Ascending aorta (tissue), 2 donors: ENCODE data around the gene EIF4H. TPM values are rescaled to one million over a fixed set of nuclear protein-coding genes. Genes with fewer than 3 reads are reported as not detected.
"Not testable (repeated sequence)": the region's sequence is repeated elsewhere in the genome, so short reads cannot be mapped to it uniquely, and the experiment has no call there.

Experiments used
- DNase-seq, 2 donors: peaks; one replicate each; pipeline ENCODE4 v3.0.0-alpha.2; 2019; ENCODE audit warnings: low spot score in 2 of 2
- H3K27ac ChIP-seq, 2 donors: fragments of 200-600 bp; sonication (generic); one replicate each; pipeline ENCODE4 v1.5.1; 2016 to 2017; ENCODE audit warnings: mild to moderate bottlenecking in 1 of 2
- H3K27me3 ChIP-seq: fragments of 200-600 bp; sonication (generic); one replicate; pipeline ENCODE4 v1.5.1; 2017
- H3K36me3 ChIP-seq, 2 donors: fragments of 200-600 bp; sonication (generic); one replicate each; pipeline ENCODE4 v1.5.1; 2016
- H3K4me1 ChIP-seq, 2 donors: fragments of 200-600 bp; sonication (generic); one replicate each; pipeline ENCODE4 v1.5.1; 2016 to 2017; ENCODE audit warnings: mild to moderate bottlenecking in 1 of 2
- H3K4me3 ChIP-seq, 2 donors: fragments of 200-600 bp; sonication (generic); one replicate each; pipeline ENCODE4 v1.5.1; 2016 to 2017; ENCODE audit warnings: mild to moderate bottlenecking in 1 of 2
- H3K9me3 ChIP-seq, 2 donors: fragments of 200-600 bp; sonication (generic); one replicate each; pipeline ENCODE4 v1.5.1; 2016
- CTCF ChIP-seq, 3 experiments: fragments of 200-600 bp in 2 of 3; fragments of 450-650 bp in 1 of 3; sonication (generic) in 2 of 3; IDR thresholded peaks; one replicate each; pipeline ENCODE4 v1.5.1; 2016 to 2019; ENCODE audit warnings: antibody characterized with exemption in 3 of 3, mild to moderate bottlenecking in 1 of 3, moderate library complexity in 1 of 3
- intact Hi-C: fragments of 100-400 bp; cut with DNase I; formaldehyde crosslinking; loops from one replicate; pipeline ENCODE4 v1.15.1; 2023
- total RNA-seq: library from RNA; depleted of rRNA; stranded (reverse); fragments of >200 nt; gene quantifications from one replicate; pipeline ENCODE4 v1.1.0, GENCODE V29; 2016

Gene EIF4H
- total RNA-seq, 1 donor from 2014 or later: 150 TPM

- H3K27me3 ChIP-seq: no peaks in the 10 kb centered on the region
- no peak for DNase-seq
- intact Hi-C loops: no loop called here
- H3K9me3 ChIP-seq: no peaks in the 10 kb centered on the region
- no peaks in the 10 kb centered on the region for H3K36me3 ChIP-seq
- no peak overlapping the region for H3K27ac ChIP-seq
- no peaks in the 10 kb centered on the region for H3K4me1 ChIP-seq
- H3K4me3 ChIP-seq: no peak overlapping the region
- TF ChIP-seq CTCF (IDR thresholded peaks at IDR 0.05): no peak
These were observed 8.1 kb upstream of the EIF4H start for GRCh38 chr7:74165867-74166593.

GRCh38 chr7:74167324-74167723 lies 6.8 kb upstream of the EIF4H start:
- H3K4me3 ChIP-seq, H3K9me3 ChIP-seq, H3K27ac ChIP-seq, H3K4me1 ChIP-seq, H3K36me3 ChIP-seq, DNase-seq, intact Hi-C loops, H3K27me3 ChIP-seq: not testable (repeated sequence)

DNA sequence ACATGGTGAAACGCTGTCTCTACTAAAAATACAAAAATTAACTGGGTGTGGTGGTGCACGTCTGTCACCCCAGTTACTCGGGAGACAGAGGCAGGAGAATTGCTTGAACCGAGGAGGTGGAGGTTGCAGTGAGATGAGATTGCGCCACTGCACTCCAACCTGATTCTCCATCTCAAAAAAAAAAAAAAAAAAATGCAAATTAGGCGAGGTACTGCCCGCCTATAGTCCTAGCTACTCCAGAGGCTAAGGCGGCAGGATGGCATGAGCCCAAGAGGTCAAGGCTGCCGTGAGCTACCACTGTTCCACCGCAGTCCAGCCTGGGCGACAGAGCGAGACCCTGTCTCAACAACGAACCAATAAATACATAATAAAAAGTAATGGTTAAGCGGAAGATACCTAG lies 1.1 kb upstream of the EIF4H start:
- no peak for TF ChIP-seq CTCF (IDR thresholded peaks at IDR 0.05)
- peaks cover 17 to 37% of the 10 kb centered on the region in 2 donors for H3K4me1 ChIP-seq
- peak overlapping the region in 1 of 2 donors; percentile 70 for H3K4me3 ChIP-seq
- peak overlapping the region in 1 of 2 donors; percentile 87 for H3K27ac ChIP-seq
- no peaks in the 10 kb centered on the region for H3K9me3 ChIP-seq
- intact Hi-C loops: no loop called here
- DNase-seq: no peak
- no peaks in the 10 kb centered on the region for H3K27me3 ChIP-seq
- H3K36me3 ChIP-seq: peaks cover 0 to 14% of the 10 kb centered on the region in 2 donors

- intact Hi-C loops: no loop called here
- TF ChIP-seq CTCF (IDR thresholded peaks at IDR 0.05): no peak
These were observed 678 bp upstream of the EIF4H start for GRCh38 chr7:74173491-74173865.

GRCh38 chr7:74174606-74175082 lies 488 bp downstream of the EIF4H start:
- Histone ChIP-seq H3K9me3 (no peaks in the 10 kb centered on the region), H3K36me3 (peaks cover 0 to 18% of the 10 kb centered on the region in 2 donors), H3K4me1 (peaks cover 17 to 46% of the 10 kb centered on the region in 2 donors), H3K4me3 (peak overlapping the region; percentile 70 to 99), H3K27ac (peak overlapping the region; percentile 87 to 90), H3K27me3 (no peaks in the 10 kb centered on the region)
- intact Hi-C loops: loop anchor here (2.0 kb wide), 2 partner anchors 90 to 106 kb away; no protein-coding TSS in a partner anchor
- TF ChIP-seq CTCF (IDR thresholded peaks at IDR 0.05): no peak
- peak in 1 of 2 donors; percentile 68 for DNase-seq

More at GRCh38 chr7:74173491-74173865, 678 bp upstream of the EIF4H start:
- peaks cover 17 to 42% of the 10 kb centered on the region in 2 donors for H3K4me1 ChIP-seq
- H3K9me3 ChIP-seq: no peaks in the 10 kb centered on the region
- peaks cover 0 to 14% of the 10 kb centered on the region in 2 donors for H3K36me3 ChIP-seq
- peak overlapping the region; percentile 70 to 99 for H3K4me3 ChIP-seq
- peak overlapping the region; percentile 87 to 90 for H3K27ac ChIP-seq
- no peaks in the 10 kb centered on the region for H3K27me3 ChIP-seq
- no peak for DNase-seq

DNA sequence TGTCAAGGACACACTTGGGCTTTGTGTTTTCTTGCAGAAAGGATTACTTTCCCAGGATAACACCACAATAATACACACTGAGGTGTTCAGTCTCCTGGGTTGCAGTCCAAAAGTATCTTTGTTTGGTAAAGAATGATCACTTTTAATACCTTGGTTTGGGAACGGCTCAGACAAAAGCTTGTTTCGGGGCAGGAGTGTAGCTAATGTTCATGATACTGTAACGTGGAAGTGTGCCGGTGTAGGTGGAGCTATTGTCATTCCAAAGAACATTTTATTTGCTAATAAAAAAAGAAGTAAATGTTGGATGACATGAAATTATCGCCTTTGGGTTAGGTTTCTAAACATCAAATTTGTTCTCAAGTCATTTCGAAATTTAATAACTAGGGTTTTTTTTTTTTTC lies 1.2 kb downstream of the EIF4H start:
- Histone ChIP-seq H3K4me3 (peak overlapping the region; percentile 70 to 99), H3K36me3 (peaks cover 3 to 18% of the 10 kb centered on the region in 2 donors), H3K27ac (no peak overlapping the region), H3K4me1 (peaks cover 17 to 50% of the 10 kb centered on the region in 2 donors), H3K9me3 (no peaks in the 10 kb centered on the region), H3K27me3 (no peaks in the 10 kb centered on the region)
- DNase-seq: no peak
- intact Hi-C loops: loop anchor here (2.0 kb wide), 2 partner anchors 91 to 107 kb away; no protein-coding TSS in a partner anchor
- TF ChIP-seq CTCF (IDR thresholded peaks at IDR 0.05): no peak
